ENCODE measurements around the gene ST6GAL1. TPM values are rescaled to one million over a fixed set of nuclear protein-coding genes. Genes with fewer than 3 reads are reported as not detected.

Gene ST6GAL1
- total RNA-seq, 1 experiment from 2014 or later, result 25.6 TPM

DNA sequence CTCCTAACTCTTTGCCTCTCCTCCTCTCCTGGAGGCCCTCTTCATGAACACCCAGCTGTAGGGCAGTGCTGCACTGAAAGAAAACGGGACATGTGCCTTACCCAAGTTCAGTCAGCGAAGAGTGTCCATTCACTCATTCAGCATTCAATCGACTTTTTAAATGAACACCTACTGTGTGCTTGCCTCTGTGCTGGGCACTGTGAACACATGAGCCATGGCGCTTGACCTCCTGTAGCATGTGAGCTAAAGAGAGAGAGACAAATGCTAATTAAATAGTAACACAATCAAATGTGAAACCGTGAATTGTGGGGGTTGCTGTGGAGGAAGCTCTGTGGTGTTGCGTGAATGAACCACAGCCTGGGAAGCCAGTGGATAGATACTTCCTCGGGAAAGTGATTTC is 43.4 kb downstream of the ST6GAL1 start:
- no peaks in the 10 kb centered on the region for H3K36me3 ChIP-seq (ENCODE audit: low read depth)
- TF ChIP-seq, protein P1, sequence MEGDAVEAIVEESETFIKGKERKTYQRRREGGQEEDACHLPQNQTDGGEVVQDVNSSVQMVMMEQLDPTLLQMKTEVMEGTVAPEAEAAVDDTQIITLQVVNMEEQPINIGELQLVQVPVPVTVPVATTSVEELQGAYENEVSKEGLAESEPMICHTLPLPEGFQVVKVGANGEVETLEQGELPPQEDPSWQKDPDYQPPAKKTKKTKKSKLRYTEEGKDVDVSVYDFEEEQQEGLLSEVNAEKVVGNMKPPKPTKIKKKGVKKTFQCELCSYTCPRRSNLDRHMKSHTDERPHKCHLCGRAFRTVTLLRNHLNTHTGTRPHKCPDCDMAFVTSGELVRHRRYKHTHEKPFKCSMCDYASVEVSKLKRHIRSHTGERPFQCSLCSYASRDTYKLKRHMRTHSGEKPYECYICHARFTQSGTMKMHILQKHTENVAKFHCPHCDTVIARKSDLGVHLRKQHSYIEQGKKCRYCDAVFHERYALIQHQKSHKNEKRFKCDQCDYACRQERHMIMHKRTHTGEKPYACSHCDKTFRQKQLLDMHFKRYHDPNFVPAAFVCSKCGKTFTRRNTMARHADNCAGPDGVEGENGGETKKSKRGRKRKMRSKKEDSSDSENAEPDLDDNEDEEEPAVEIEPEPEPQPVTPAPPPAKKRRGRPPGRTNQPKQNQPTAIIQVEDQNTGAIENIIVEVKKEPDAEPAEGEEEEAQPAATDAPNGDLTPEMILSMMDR (conservative IDR thresholded peaks at IDR 0.05), result no peak
- TF ChIP-seq EZH2 (IDR thresholded peaks at IDR 0.05; ENCODE audit: low read depth), result no peak
- H2AFZ ChIP-seq, result no peak overlapping the region
- intact Hi-C loops (cut with micrococcal nuclease; ENCODE audit: unreplicated experiment), result no loop called here
- ChIA-PET POLR2A (ENCODE audit: unreplicated experiment) (no interaction called here), CTCF (no interaction called here)
- no peaks in the 10 kb centered on the region for H3K9me3 ChIP-seq (ENCODE audit: insufficient read depth, low read depth)
- H3F3A ChIP-seq (ENCODE audit: insufficient read depth, low read depth), result no peaks in the 10 kb centered on the region; the same call in 1 of the 2 replicates
- no peaks in the 10 kb centered on the region for H3K9me2 ChIP-seq (ENCODE audit: insufficient read depth)
- no TSS peak for BruUV-seq (replicated peaks)
- H4K20me1 ChIP-seq (ENCODE audit: insufficient read depth), result no peaks in the 10 kb centered on the region
- no peaks in the 10 kb centered on the region for H3K27me3 ChIP-seq (ENCODE audit: insufficient read depth, low read depth)
- no peaks in the 10 kb centered on the region for H3K79me2 ChIP-seq (ENCODE audit: low read depth)
- H3K4me3 ChIP-seq, result no peak overlapping the region
- no peak overlapping the region for H3K4me2 ChIP-seq
- no peak overlapping the region for H3K27ac ChIP-seq
- peaks cover 2% of the 10 kb centered on the region for H3K4me1 ChIP-seq (replicated peaks; ENCODE audit: insufficient read depth)
- no peak for DNase-seq

DNA sequence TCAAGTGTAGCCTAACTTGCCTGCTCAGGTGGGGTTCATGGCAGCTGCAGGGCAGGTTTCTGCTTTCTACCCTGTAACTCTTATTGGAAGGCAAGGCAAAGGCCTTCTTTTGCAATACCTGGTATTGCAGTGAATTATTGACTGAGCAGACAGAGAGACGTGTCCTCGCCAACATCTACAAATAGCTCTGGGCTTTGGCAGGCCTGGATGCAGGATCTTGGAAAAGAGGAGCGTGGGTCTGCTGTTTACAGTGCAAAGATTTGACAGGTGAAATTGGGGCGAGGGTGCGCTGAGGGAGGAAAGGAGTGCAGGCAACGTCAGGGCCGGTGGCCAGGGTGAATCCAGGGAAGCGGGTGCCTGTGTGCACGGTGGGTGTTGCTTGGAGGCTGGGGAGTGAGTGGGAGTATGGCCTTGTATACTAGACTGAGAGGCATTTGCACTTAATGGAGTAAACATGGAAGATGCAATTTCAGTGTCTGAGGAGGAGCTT is 44.5 kb downstream of the ST6GAL1 start:
- H3K4me1 ChIP-seq (replicated peaks; ENCODE audit: insufficient read depth), result peaks cover 14% of the 10 kb centered on the region
- no peaks in the 10 kb centered on the region for H3K9me2 ChIP-seq (ENCODE audit: insufficient read depth)
- no peaks in the 10 kb centered on the region for H3K79me2 ChIP-seq (ENCODE audit: low read depth)
- no peak overlapping the region for H2AFZ ChIP-seq
- no peak for TF ChIP-seq EZH2 (IDR thresholded peaks at IDR 0.05; ENCODE audit: low read depth)
- TF ChIP-seq, protein P1 (conservative IDR thresholded peaks at IDR 0.05), result no peak
- H3K36me3 ChIP-seq (ENCODE audit: low read depth), result no peaks in the 10 kb centered on the region
- H3F3A ChIP-seq (ENCODE audit: insufficient read depth, low read depth), result peaks cover 11% of the 10 kb centered on the region; the same call in 1 of the 2 replicates
- POLR2A ChIA-PET (ENCODE audit: unreplicated experiment), result no interaction called here
- no peak overlapping the region for H3K4me3 ChIP-seq
- no peak overlapping the region for H3K27ac ChIP-seq
- no TSS peak for BruUV-seq (replicated peaks)
- no peaks in the 10 kb centered on the region for H4K20me1 ChIP-seq (ENCODE audit: insufficient read depth)
- CTCF ChIA-PET, result no interaction called here
- DNase-seq, result no peak
- no peaks in the 10 kb centered on the region for H3K9me3 ChIP-seq (ENCODE audit: insufficient read depth, low read depth)
- no peaks in the 10 kb centered on the region for H3K27me3 ChIP-seq (ENCODE audit: insufficient read depth, low read depth)
- intact Hi-C loops (cut with micrococcal nuclease; ENCODE audit: unreplicated experiment), result no loop called here
- H3K4me2 ChIP-seq, result no peak overlapping the region

DNA sequence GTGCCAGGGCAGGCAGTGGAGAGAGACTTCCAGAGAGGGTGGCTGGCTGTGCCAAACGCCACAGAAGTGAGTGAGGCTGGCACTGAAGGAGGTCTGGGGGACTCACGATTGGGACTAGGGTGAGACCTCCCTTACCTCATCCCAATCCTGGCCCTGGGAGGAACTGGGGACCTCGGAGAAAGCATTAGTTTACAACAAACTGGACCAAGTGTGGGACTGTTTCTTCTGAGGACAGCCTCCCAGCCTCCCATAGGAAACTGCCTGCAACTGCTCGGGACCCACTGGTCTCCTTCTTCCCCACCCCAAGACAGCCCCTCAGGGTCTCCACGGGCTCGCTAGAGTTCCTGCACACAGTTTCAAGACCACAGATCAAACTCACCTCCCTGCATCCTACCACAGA is 45.4 kb downstream of the ST6GAL1 start:
- intact Hi-C loops (cut with micrococcal nuclease; ENCODE audit: unreplicated experiment), result no loop called here
- H2AFZ ChIP-seq, result no peak overlapping the region
- POLR2A ChIA-PET (ENCODE audit: unreplicated experiment), result no interaction called here
- no peaks in the 10 kb centered on the region for H3K9me3 ChIP-seq (ENCODE audit: insufficient read depth, low read depth)
- H3K36me3 ChIP-seq (ENCODE audit: low read depth), result no peaks in the 10 kb centered on the region
- BruUV-seq (replicated peaks), result no TSS peak
- no peak overlapping the region for H3K4me2 ChIP-seq
- peaks cover 21% of the 10 kb centered on the region for H3K4me1 ChIP-seq (replicated peaks; ENCODE audit: insufficient read depth)
- no peak overlapping the region for H3K4me3 ChIP-seq
- H4K20me1 ChIP-seq (ENCODE audit: insufficient read depth), result no peaks in the 10 kb centered on the region
- no peaks in the 10 kb centered on the region for H3K79me2 ChIP-seq (ENCODE audit: low read depth)
- CTCF ChIA-PET, result no interaction called here
- no peak overlapping the region for H3K27ac ChIP-seq
- H3K27me3 ChIP-seq (ENCODE audit: insufficient read depth, low read depth), result no peaks in the 10 kb centered on the region
- no peak for TF ChIP-seq EZH2 (IDR thresholded peaks at IDR 0.05; ENCODE audit: low read depth)
- TF ChIP-seq, protein P1 (conservative IDR thresholded peaks at IDR 0.05), result no peak
- peaks cover 15% of the 10 kb centered on the region for H3F3A ChIP-seq (ENCODE audit: insufficient read depth, low read depth)
- no peaks in the 10 kb centered on the region for H3K9me2 ChIP-seq (ENCODE audit: insufficient read depth)
- no peak for DNase-seq

All from PC-9 (cell line).